HG03039 (cell line): ENCODE results near the gene NDST4.

Experiments
- ATAC-seq: cut with Tn5 transposase; IDR thresholded peaks from one replicate; pipeline ENCODE4 v1.9.1; 2021; ENCODE audit warnings: mild to moderate bottlenecking, moderate library complexity; ENCODE audit not compliant: unreplicated experiment

Gene NDST4

GRCh38 chr4:114807759-114808404 lies 305.5 kb downstream of the NDST4 start:
- ATAC-seq: peak; percentile 97

GRCh38 chr4:114807357-114807756 lies 306.1 kb downstream of the NDST4 start:
- ATAC-seq: no peak

- ATAC-seq: no peak
Observed at GRCh38 chr4:114791976-114792375, 321.4 kb downstream of the NDST4 start.

GRCh38 chr4:114785570-114785969 lies 327.9 kb downstream of the NDST4 start:
- ATAC-seq: no peak

DNA sequence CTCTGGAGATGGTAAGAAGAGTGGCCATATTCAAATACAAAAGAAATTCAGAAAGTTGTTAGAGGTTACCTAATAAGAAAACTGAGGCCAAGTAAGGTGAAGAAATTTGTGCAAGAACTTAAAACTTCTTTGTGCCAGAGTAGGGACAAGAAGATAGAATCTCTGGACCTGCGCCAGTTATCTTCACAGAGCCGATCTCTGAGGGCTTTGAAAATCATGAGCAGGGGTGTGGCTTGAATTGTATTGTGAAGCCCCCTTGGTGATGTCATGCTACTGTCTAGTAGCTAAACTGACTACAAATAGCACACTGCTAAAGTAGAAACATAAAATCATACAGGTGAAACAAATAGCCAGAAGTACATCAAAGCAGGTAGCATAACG lies 330.2 kb downstream of the NDST4 start:
- no peak for ATAC-seq

GRCh38 chr4:114782415-114783214 lies 330.8 kb downstream of the NDST4 start:
- no peak for ATAC-seq

GRCh38 chr4:114780205-114780604 lies 333.2 kb downstream of the NDST4 start:
- no peak for ATAC-seq
